ENCODE measurements around the gene SERTAD1. TPM values are rescaled to one million over a fixed set of nuclear protein-coding genes. Genes with fewer than 3 reads are reported as not detected.

SERTAD1 gene
- total RNA-seq, 1 donor from 2014 or later = 8.9 TPM

GRCh38 chr19:40378509-40378908 is 47.3 kb downstream of the SERTAD1 start:
- no peak for DNase-seq (ENCODE audit: low spot score)

DNA sequence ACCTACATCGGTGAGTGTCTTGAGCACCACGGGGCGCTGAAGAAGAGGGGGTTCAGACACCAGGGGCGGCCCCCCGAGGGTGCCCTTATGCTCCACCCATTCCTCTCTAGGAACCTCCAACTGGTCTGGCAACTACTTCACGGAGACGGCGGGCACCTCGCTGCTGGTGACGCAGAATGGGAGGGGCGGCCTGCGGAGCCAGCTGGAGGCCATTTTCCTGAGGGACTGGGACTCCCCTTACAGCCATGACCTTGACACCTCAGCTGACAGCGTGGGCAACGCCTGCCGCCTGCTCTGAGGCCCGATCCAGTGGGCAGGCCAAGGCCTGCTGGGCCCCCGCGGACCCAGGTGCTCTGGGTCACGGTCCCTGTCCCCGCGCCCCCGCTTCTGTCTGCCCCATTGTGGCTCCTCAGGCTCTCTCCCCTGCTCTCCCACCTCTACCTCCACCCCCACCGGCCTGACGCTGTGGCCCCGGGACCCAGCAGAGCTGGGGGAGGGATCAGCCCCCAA is 47.9 kb downstream of the SERTAD1 start:
- no peak for DNase-seq (ENCODE audit: low spot score)

GRCh38 chr19:40376286-40376862 is 49.4 kb downstream of the SERTAD1 start:
- no peak for DNase-seq (ENCODE audit: low spot score)

- DNase-seq (ENCODE audit: low spot score) = no peak
Observed at GRCh38 chr19:40374084-40374483, 51.7 kb downstream of the SERTAD1 start.

- DNase-seq (ENCODE audit: low spot score) = no peak
Observed at GRCh38 chr19:40371802-40372122, 54.0 kb downstream of the SERTAD1 start.

Other genes with a start within 250 kb of the SERTAD1 start
- gene MAP3K10, start 234.6 kb downstream of the SERTAD1 start, total RNA-seq = 14.4 TPM
- not detected for gene TTC9B, start 207.6 kb downstream of the SERTAD1 start, total RNA-seq
- not detected for gene CCNP, start 199.3 kb downstream of the SERTAD1 start, total RNA-seq
- 128 TPM for gene AKT2, start 140.6 kb downstream of the SERTAD1 start, total RNA-seq
- gene C19orf47, start 77.6 kb downstream of the SERTAD1 start, total RNA-seq = 16.7 TPM
- gene PLD3, start 77.3 kb downstream of the SERTAD1 start, total RNA-seq = 137 TPM
- gene HIPK4, start 35.8 kb downstream of the SERTAD1 start, total RNA-seq = 0.34 TPM
- gene PRX, start 12.6 kb downstream of the SERTAD1 start, total RNA-seq = 3.2 TPM
- 34.3 TPM for gene SERTAD3, start 18.3 kb upstream of the SERTAD1 start, total RNA-seq
- 62.6 TPM for gene BLVRB, start 39.8 kb upstream of the SERTAD1 start, total RNA-seq
- 2.6 TPM for gene SPTBN4, start 41.0 kb upstream of the SERTAD1 start, total RNA-seq
- 61.2 TPM for gene SHKBP1, start 150.9 kb upstream of the SERTAD1 start, total RNA-seq
- 239 TPM for gene LTBP4, start 175.4 kb upstream of the SERTAD1 start, total RNA-seq

All from ureter (tissue), 1 donor.